ENCODE measurements around the gene HABP2. TPM values are rescaled to one million over a fixed set of nuclear protein-coding genes. Genes with fewer than 3 reads are reported as not detected.

The HABP2 gene
- total RNA-seq, 4 donors from 2014 or later = not detected

DNA sequence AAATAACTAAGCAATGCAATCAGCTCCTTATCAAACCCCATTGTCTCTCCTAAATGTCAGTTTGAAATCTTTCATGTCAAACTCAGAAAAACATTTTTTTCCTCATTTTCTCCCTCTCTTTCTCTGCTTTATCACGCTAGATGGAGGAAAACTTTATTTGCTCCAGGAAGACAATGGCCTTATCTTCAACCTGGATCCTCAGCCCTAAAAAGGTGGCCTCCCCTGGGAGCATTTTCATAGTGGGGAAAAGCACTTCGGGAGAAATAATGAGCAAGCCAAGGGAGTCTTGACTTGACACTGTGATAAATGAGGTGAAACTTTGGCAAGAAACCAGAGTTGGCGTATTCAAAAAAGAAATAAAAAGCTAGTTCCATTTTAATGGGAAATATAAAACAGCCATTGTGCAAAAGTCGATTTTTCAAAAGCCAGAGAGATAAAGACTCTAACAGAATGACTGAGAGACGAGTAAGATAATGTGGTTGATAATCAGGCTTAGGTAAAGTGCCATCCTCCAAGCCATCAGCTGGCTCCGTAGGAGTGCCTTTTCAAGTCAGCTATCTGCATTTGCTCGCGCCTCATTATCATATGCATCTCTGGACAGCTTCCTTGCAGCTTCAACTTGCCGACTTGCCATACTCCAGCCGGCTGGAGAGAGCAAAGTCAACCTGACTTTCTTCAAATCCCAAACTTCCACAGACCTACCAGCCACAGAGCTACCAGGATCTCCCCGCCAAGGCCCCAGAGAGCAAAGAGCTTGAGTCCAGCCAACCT, 19.9 kb downstream of the HABP2 start:
- WGBS, 2 donors (ENCODE audit: low coverage in 1 of 2) = 11 to 20% methylated on average over 7 to 11 of the region's 11 CpGs
- TF ChIP-seq POLR2A (IDR thresholded peaks at IDR 0.05) = no peak
- TF ChIP-seq POLR2AphosphoS5 (IDR thresholded peaks at IDR 0.05) = no peak
- no peak for TF ChIP-seq CTCF (IDR thresholded peaks at IDR 0.05)
- no peak for TF ChIP-seq EP300 (IDR thresholded peaks at IDR 0.05)
- ATAC-seq = no peak

GRCh38 chr10:113573368-113573767, 20.5 kb downstream of the HABP2 start:
- Histone ChIP-seq H3K27ac (no peak overlapping the region), H3K4me3 (no peak overlapping the region), H3K4me1 (no peaks in the 10 kb centered on the region), H3K36me3 (no peaks in the 10 kb centered on the region), H3K27me3 (no peaks in the 10 kb centered on the region), H3K9me3 (peaks cover 0 to 7% (median 0%) of the 10 kb centered on the region in 3 donors)
- ATAC-seq = no peak
- TF ChIP-seq CTCF (IDR thresholded peaks at IDR 0.05) (no peak), EP300 (IDR thresholded peaks at IDR 0.05) (no peak), POLR2A (IDR thresholded peaks at IDR 0.05) (no peak), POLR2AphosphoS5 (IDR thresholded peaks at IDR 0.05) (no peak)
- 82 to 83% methylated on average over 1 of the region's 1 CpG for WGBS, 2 donors (ENCODE audit: low coverage in 1 of 2)

More for the DNA sequence above, 19.9 kb downstream of the HABP2 start:
- H3K4me1 ChIP-seq = no peaks in the 10 kb centered on the region
- H3K27ac ChIP-seq = no peak overlapping the region
- no peak overlapping the region for H3K4me3 ChIP-seq
- H3K36me3 ChIP-seq = no peaks in the 10 kb centered on the region
- no peaks in the 10 kb centered on the region for H3K27me3 ChIP-seq
- H3K9me3 ChIP-seq = peaks cover 0 to 7% (median 0%) of the 10 kb centered on the region in 3 donors

- Histone ChIP-seq H3K4me1 (no peaks in the 10 kb centered on the region), H3K36me3 (no peaks in the 10 kb centered on the region), H3K27me3 (peaks cover 4% of the 10 kb centered on the region), H3K4me3 (no peak overlapping the region), H3K9me3 (no peaks in the 10 kb centered on the region), H3K27ac (no peak overlapping the region)
- no peak for ATAC-seq
- WGBS, 2 donors (ENCODE audit: low coverage in 1 of 2) = 44 to 60% methylated on average over 3 to 4 of the region's 4 CpGs
- TF ChIP-seq POLR2AphosphoS5 (IDR thresholded peaks at IDR 0.05) = no peak
Observed at GRCh38 chr10:113576852-113577251, 24.0 kb downstream of the HABP2 start.

DNA sequence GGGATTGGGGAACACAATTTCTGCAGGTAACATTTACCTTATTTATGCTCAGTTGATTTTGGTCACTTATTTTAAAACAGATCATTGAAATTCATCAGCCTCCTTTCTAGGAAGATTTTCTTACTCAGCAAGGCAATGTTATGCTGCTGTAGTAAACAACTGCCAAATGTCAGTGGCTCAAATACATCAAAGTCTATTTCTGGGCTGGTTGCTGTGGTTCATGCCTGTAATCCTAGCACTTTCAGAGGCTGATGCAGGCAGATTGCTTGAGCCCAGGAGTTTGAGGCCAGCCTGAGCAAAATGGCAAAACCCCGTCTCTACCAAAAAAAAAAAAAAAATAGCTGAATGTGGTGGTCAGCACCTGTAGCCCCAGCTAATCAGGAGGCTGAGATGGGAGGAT, 25.9 kb downstream of the HABP2 start:
- Histone ChIP-seq H3K4me3 (no peak overlapping the region), H3K9me3 (no peaks in the 10 kb centered on the region), H3K4me1 (no peaks in the 10 kb centered on the region), H3K27ac (no peak overlapping the region), H3K27me3 (peaks cover 8% of the 10 kb centered on the region), H3K36me3 (no peaks in the 10 kb centered on the region)
- TF ChIP-seq POLR2AphosphoS5 (IDR thresholded peaks at IDR 0.05) (no peak), EP300 (IDR thresholded peaks at IDR 0.05) (no peak), POLR2A (IDR thresholded peaks at IDR 0.05) (no peak), CTCF (IDR thresholded peaks at IDR 0.05) (no peak)
- no peak for ATAC-seq
- WGBS, 2 donors (ENCODE audit: low coverage in 1 of 2) = 60% methylated on average over 1 of the region's 1 CpG; no CpG with 5 or more reads in 1 of the 2 donors

DNA sequence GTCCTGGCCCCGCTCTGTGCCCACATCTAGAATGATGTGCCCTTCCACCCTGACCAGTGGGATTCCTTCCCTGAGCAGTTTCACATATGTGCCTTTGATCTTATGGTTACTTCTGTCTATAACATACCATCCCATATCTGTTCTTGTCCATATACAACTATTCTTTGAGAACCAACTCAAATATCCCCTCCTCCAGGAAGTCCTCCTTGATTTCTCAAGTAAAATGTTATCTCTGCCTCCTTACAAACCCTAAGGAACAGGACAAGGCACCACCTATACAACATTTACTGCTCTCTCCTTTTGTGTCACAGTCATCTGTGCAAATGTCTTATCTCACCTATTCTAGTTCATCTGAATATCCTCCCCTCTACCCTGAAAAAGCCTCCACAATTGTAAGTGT, 28.2 kb downstream of the HABP2 start:
- ATAC-seq = no peak
- 80 to 86% methylated on average over 1 of the region's 1 CpG for WGBS, 2 donors (ENCODE audit: low coverage in 1 of 2)

More for the DNA sequence above, 28.2 kb downstream of the HABP2 start:
- H3K4me3 ChIP-seq = no peak overlapping the region
- peaks cover 8% of the 10 kb centered on the region for H3K27me3 ChIP-seq
- H3K4me1 ChIP-seq = no peaks in the 10 kb centered on the region
- TF ChIP-seq POLR2A (IDR thresholded peaks at IDR 0.05) (no peak), CTCF (IDR thresholded peaks at IDR 0.05) (no peak), EP300 (IDR thresholded peaks at IDR 0.05) (no peak), POLR2AphosphoS5 (IDR thresholded peaks at IDR 0.05) (no peak)
- H3K9me3 ChIP-seq = no peaks in the 10 kb centered on the region
- H3K27ac ChIP-seq = no peak overlapping the region
- no peaks in the 10 kb centered on the region for H3K36me3 ChIP-seq

Measured in gastroesophageal sphincter (tissue), 4 donors.